SU-DHL-6 (cell line): ENCODE results near the gene TP53BP1.

Experiments
- H2AFZ ChIP-seq: fragments of 200-600 bp; sonication (generic); 2 replicates; pipeline ENCODE4 v1.6.1; 2014; ENCODE audit warnings: low read depth, mild to moderate bottlenecking, moderate library complexity, mixed read lengths, antibody characterized with exemption, low read length; ENCODE audit not compliant: severe bottlenecking
- H3F3A ChIP-seq: fragments of 200-600 bp; shearing (Covaris generic); 2 replicates; pipeline ENCODE4 v1.6.0; 2016; ENCODE audit warnings: antibody characterized with exemption, mild to moderate bottlenecking; ENCODE audit not compliant: insufficient read depth
- H3K27ac ChIP-seq: fragments of 200-600 bp; sonication (generic); 2 replicates; pipeline ENCODE4 v1.5.1; 2016; ENCODE audit warnings: low read depth, mild to moderate bottlenecking, low read length, moderate library complexity, mixed read lengths
- H3K27me3 ChIP-seq: fragments of 200-600 bp; sonication (generic), shearing (Covaris generic); 2 replicates; pipeline ENCODE4 v1.6.0; 2014; ENCODE audit warnings: mild to moderate bottlenecking, low read length
- H3K36me3 ChIP-seq: fragments of 200-600 bp; sonication (generic); 2 replicates; pipeline ENCODE4 v1.6.1; 2014; ENCODE audit warnings: mild to moderate bottlenecking, low read length, mixed read lengths
- H3K4me2 ChIP-seq: fragments of 300-600, 200-600 bp; shearing (Covaris generic), sonication (generic); 2 replicates; pipeline ENCODE4 v1.6.0; 2014; ENCODE audit warnings: low read length, low read depth, mild to moderate bottlenecking; ENCODE audit not compliant: poor library complexity, severe bottlenecking
- H3K4me3 ChIP-seq: fragments of 200-600 bp; sonication (generic); 2 replicates; pipeline ENCODE4 v1.5.1; 2014; ENCODE audit warnings: antibody characterized with exemption, low read length, mild to moderate bottlenecking, mixed read lengths; ENCODE audit not compliant: insufficient read depth, poor library complexity, severe bottlenecking
- H3K79me2 ChIP-seq: fragments of 200-600 bp; sonication (generic); 2 replicates; pipeline ENCODE4 v1.6.1; 2014; ENCODE audit warnings: mild to moderate bottlenecking, low read length, moderate library complexity; ENCODE audit not compliant: insufficient read depth
- H3K9ac ChIP-seq: fragments of 200-600 bp; sonication (generic); 2 replicates; pipeline ENCODE4 v1.7.0; 2014; ENCODE audit warnings: mild to moderate bottlenecking, low read length
- H3K9me2 ChIP-seq: fragments of 200-600 bp; sonication (generic); replicated peaks from 2 replicates; pipeline ENCODE4 v1.6.1; 2014; ENCODE audit warnings: low read length; ENCODE audit not compliant: insufficient read depth
- H3K9me3 ChIP-seq: fragments of 200-600 bp; sonication (generic); 2 replicates; pipeline ENCODE4 v1.6.1; 2014; ENCODE audit warnings: low read length, mixed read lengths; ENCODE audit not compliant: insufficient read depth
- H4K20me1 ChIP-seq: fragments of 200-600 bp; sonication (generic); 2 replicates; pipeline ENCODE4 v1.6.1; 2014; ENCODE audit warnings: low read depth, mild to moderate bottlenecking, antibody characterized with exemption, low read length, moderate library complexity, mixed read lengths
- EZH2phosphoT487 ChIP-seq: fragments of 200-600 bp; sonication (generic), shearing (Covaris generic); conservative IDR thresholded peaks from 2 replicates; pipeline ENCODE4 v1.6.1; 2018; ENCODE audit warnings: mild to moderate bottlenecking, antibody characterized with exemption, low read length, moderate library complexity, mixed read lengths
- TF ChIP-seq, protein P1 (sequence below): fragments of 200-600 bp; sonication (generic); IDR thresholded peaks from one replicate; pipeline ENCODE4 v1.5.1; 2017; ENCODE audit warnings: antibody characterized with exemption, mild to moderate bottlenecking, low read length, moderate library complexity; ENCODE audit not compliant: insufficient read depth, poor library complexity, severe bottlenecking

Gene TP53BP1

DNA sequence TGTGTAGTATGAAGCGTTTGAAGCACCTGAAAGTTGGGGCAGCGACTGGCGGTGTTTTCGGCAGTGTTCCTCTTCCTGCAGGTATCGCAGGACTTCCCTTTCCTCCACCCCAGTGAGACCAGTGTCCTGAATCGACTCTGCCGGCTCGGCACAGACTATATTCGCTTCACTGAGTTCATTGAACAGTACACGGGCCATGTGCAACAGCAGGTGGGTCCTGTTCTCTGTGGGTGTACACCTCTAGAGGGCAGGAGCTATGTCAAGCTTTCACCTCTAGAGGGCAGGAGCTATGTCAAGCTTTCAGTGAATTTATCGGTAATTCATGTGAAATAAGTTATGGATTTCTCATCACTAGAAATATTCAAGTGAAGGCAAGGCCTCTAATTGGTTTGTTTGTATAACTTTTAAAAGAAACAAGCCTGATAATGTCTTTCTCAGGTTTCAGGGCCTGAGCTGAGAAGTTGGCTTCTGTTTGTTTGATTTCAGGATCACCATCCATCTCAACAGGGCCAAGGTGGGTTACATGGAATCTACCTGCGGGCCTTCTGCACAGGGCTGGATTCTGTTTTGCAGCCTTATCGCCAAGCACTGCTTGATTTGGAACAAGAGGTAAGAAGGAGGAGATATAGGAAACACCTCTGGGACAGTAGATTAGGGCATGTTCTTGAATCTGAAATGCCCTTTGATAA lies 116.8 kb downstream of the TP53BP1 start:
- Histone ChIP-seq H3K9me3 (no peaks in the 10 kb centered on the region), H3K36me3 (peaks cover 25% of the 10 kb centered on the region), H3K4me3 (no peak overlapping the region), H3F3A (peaks cover 4% of the 10 kb centered on the region; the same call in 1 of the 2 replicates), H3K9ac (no peak overlapping the region), H3K4me2 (peak overlapping the region; percentile 30), H3K9me2 (no peaks in the 10 kb centered on the region), H3K27me3 (no peaks in the 10 kb centered on the region), H3K79me2 (peaks cover 47% of the 10 kb centered on the region), H3K27ac (no peak overlapping the region), H4K20me1 (no peaks in the 10 kb centered on the region), H2AFZ (no peak overlapping the region)
- TF ChIP-seq EZH2phosphoT487: no peak
- TF ChIP-seq, protein P1, sequence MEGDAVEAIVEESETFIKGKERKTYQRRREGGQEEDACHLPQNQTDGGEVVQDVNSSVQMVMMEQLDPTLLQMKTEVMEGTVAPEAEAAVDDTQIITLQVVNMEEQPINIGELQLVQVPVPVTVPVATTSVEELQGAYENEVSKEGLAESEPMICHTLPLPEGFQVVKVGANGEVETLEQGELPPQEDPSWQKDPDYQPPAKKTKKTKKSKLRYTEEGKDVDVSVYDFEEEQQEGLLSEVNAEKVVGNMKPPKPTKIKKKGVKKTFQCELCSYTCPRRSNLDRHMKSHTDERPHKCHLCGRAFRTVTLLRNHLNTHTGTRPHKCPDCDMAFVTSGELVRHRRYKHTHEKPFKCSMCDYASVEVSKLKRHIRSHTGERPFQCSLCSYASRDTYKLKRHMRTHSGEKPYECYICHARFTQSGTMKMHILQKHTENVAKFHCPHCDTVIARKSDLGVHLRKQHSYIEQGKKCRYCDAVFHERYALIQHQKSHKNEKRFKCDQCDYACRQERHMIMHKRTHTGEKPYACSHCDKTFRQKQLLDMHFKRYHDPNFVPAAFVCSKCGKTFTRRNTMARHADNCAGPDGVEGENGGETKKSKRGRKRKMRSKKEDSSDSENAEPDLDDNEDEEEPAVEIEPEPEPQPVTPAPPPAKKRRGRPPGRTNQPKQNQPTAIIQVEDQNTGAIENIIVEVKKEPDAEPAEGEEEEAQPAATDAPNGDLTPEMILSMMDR: peak; percentile 98

GRCh38 chr15:43370975-43371974 lies 121.7 kb downstream of the TP53BP1 start, which contains the start of the genes TUBGCP4 and ZSCAN29:
Gene TUBGCP4 (plus strand): TSS chr15:43371101. CDS start chr15:43371355, 254 bp downstream.
Gene ZSCAN29 (minus strand): TSS chr15:43371043. CDS start chr15:43369913, 1,130 bp downstream.
- H3K4me2 ChIP-seq: peak within 1 kb of the TSS; percentile 81
- TF ChIP-seq, protein P1: peak; percentile 47
- TF ChIP-seq EZH2phosphoT487: no peak
- no peaks in the 10 kb centered on the region for H3K9me3 ChIP-seq
- peaks cover under 1% of the 10 kb centered on the region for H3K36me3 ChIP-seq
- peaks cover 55% of the 10 kb centered on the region for H3K79me2 ChIP-seq
- H3K4me3 ChIP-seq: peak within 1 kb of the TSS; percentile 88
- peaks cover 6% of the 10 kb centered on the region; the same call in 1 of the 2 replicates for H3F3A ChIP-seq
- H3K9ac ChIP-seq: peak within 1 kb of the TSS; percentile 96
- H3K9me2 ChIP-seq: no peaks in the 10 kb centered on the region
- H4K20me1 ChIP-seq: no peaks in the 10 kb centered on the region
- no peaks in the 10 kb centered on the region for H3K27me3 ChIP-seq
- peak within 1 kb of the TSS; percentile 93 for H2AFZ ChIP-seq
- H3K27ac ChIP-seq: peak within 1 kb of the TSS; percentile 62

GRCh38 chr15:43370310-43370974 lies 122.5 kb downstream of the TP53BP1 start:
- Histone ChIP-seq H4K20me1 (no peaks in the 10 kb centered on the region), H3K9me3 (no peaks in the 10 kb centered on the region), H3K27ac (peak overlapping the region; percentile 62), H3F3A (peaks cover 6% of the 10 kb centered on the region; the same call in 1 of the 2 replicates), H3K4me2 (peak overlapping the region; percentile 81), H3K79me2 (peaks cover 55% of the 10 kb centered on the region), H3K9ac (peak overlapping the region; percentile 96), H2AFZ (peak overlapping the region; percentile 93), H3K36me3 (0 out of 2 replicates have a peak, but pooled peaks cover 2% of the 10 kb centered on the region), H3K4me3 (peak overlapping the region; percentile 88), H3K27me3 (no peaks in the 10 kb centered on the region), H3K9me2 (no peaks in the 10 kb centered on the region)
- TF ChIP-seq EZH2phosphoT487: no peak
- TF ChIP-seq, protein P1: no peak
